Lower lobe of right lung (tissue), 2 donors: Measurements from ENCODE around the gene TFAP2C. TPM values are rescaled to one million over a fixed set of nuclear protein-coding genes. Genes with fewer than 3 reads are reported as not detected.

Source experiments
- ATAC-seq, 2 donors: fragments of 200-7000 bp; cut with Tn5 transposase; one replicate each; pipeline ENCODE4 v1.9.1; 2020 to 2022; ENCODE audit warnings: mild to moderate bottlenecking in 2 of 2, moderate library complexity in 2 of 2
- DNase-seq: peaks from one replicate; pipeline ENCODE4 v3.0.0-alpha.2; 2020
- H3K27ac ChIP-seq: fragments of 200-600 bp; one replicate; pipeline ENCODE4 v1.8.0; 2022
- H3K27me3 ChIP-seq: fragments of 200-600 bp; one replicate; pipeline ENCODE4 v1.8.0; 2022; ENCODE audit warnings: low read depth
- H3K36me3 ChIP-seq: fragments of 200-600 bp; one replicate; pipeline ENCODE4 v1.8.0; 2022; ENCODE audit warnings: mild to moderate bottlenecking
- H3K4me1 ChIP-seq: fragments of 200-600 bp; one replicate; pipeline ENCODE4 v1.8.0; 2022
- H3K4me3 ChIP-seq: fragments of 200-600 bp; one replicate; pipeline ENCODE4 v1.8.0; 2022; ENCODE audit warnings: mild to moderate bottlenecking
- H3K9me3 ChIP-seq: fragments of 200-600 bp; one replicate; pipeline ENCODE4 v1.8.0; 2022
- CTCF ChIP-seq: fragments of 200-600 bp; IDR thresholded peaks from one replicate; pipeline ENCODE4 v1.8.0; 2022; ENCODE audit warnings: antibody characterized with exemption, mild to moderate bottlenecking
- intact Hi-C: fragments of 100-400 bp; cut with DNase I; formaldehyde crosslinking; loops from one replicate; pipeline ENCODE4 v1.11.0; 2022
- total RNA-seq: library from RNA; stranded (reverse); fragmentation: NEBNext Ultra II Directional; extraction: Animal tissue kit (Norgen Biotek cat#: 25700); gene quantifications from one replicate; pipeline ENCODE4 v1.2.1, GENCODE V29; 2021
- donor health status: DM: no; HTN: yes; CAD: no; lungs with severe emphysema.

Gene TFAP2C
- total RNA-seq, 1 donor from 2014 or later: 4.2 TPM

- ATAC-seq (no peak), DNase-seq (no peak)
- TF ChIP-seq CTCF: no peak
- Histone ChIP-seq H3K9me3 (no peaks in the 10 kb centered on the region), H3K27me3 (no peaks in the 10 kb centered on the region), H3K27ac (no peak overlapping the region), H3K36me3 (no peaks in the 10 kb centered on the region), H3K4me1 (no peaks in the 10 kb centered on the region), H3K4me3 (no peak overlapping the region)
- intact Hi-C loops: no loop called here
These were observed 41.6 kb upstream of the TFAP2C start for GRCh38 chr20:56587307-56588041.

GRCh38 chr20:56588996-56589395, 40.1 kb upstream of the TFAP2C start:
- Histone ChIP-seq H3K27ac (no peak overlapping the region), H3K4me3 (no peak overlapping the region), H3K36me3 (no peaks in the 10 kb centered on the region), H3K27me3 (no peaks in the 10 kb centered on the region), H3K9me3 (no peaks in the 10 kb centered on the region), H3K4me1 (no peaks in the 10 kb centered on the region)
- no peak for ATAC-seq
- DNase-seq: no peak
- no peak for TF ChIP-seq CTCF
- intact Hi-C loops: no loop called here

GRCh38 chr20:56589633-56590032, 39.5 kb upstream of the TFAP2C start:
- Histone ChIP-seq H3K27ac (no peak overlapping the region), H3K27me3 (peaks cover under 1% of the 10 kb centered on the region), H3K36me3 (no peaks in the 10 kb centered on the region), H3K4me1 (no peaks in the 10 kb centered on the region), H3K4me3 (no peak overlapping the region), H3K9me3 (no peaks in the 10 kb centered on the region)
- ATAC-seq (no peak), DNase-seq (no peak)
- no peak for TF ChIP-seq CTCF
- intact Hi-C loops: no loop called here

- H3K9me3 ChIP-seq: no peaks in the 10 kb centered on the region
- H3K27me3 ChIP-seq: peaks cover 11% of the 10 kb centered on the region
- H3K4me3 ChIP-seq: no peak overlapping the region
- TF ChIP-seq CTCF: no peak
- DNase-seq (no peak), ATAC-seq (no peak)
- H3K27ac ChIP-seq: no peak overlapping the region
- intact Hi-C loops: no loop called here
- no peaks in the 10 kb centered on the region for H3K36me3 ChIP-seq
- H3K4me1 ChIP-seq: no peaks in the 10 kb centered on the region
These were observed 38.2 kb upstream of the TFAP2C start for GRCh38 chr20:56590888-56591287.

- Histone ChIP-seq H3K27me3 (peaks cover 11% of the 10 kb centered on the region), H3K9me3 (no peaks in the 10 kb centered on the region), H3K4me3 (no peak overlapping the region), H3K4me1 (no peaks in the 10 kb centered on the region), H3K27ac (no peak overlapping the region), H3K36me3 (no peaks in the 10 kb centered on the region)
- intact Hi-C loops: no loop called here
- DNase-seq (no peak), ATAC-seq (no peak)
- no peak for TF ChIP-seq CTCF
These were observed 36.9 kb upstream of the TFAP2C start for GRCh38 chr20:56592211-56592610.
